Nephron progenitor cell (in vitro differentiated cells): ENCODE results near the gene TSPAN5.

Experiments
- DNase-seq: peaks from one replicate; pipeline ENCODE4 v3.0.0; 2021
- H3K27ac Mint-ChIP-seq: 2 replicates; pipeline ENCODE4 v1.8.0; 2021; ENCODE audit warnings: mild to moderate bottlenecking, moderate library complexity, mixed read lengths
- H3K27me3 Mint-ChIP-seq: 2 replicates; pipeline ENCODE4 v1.8.0; 2021; ENCODE audit warnings: mild to moderate bottlenecking, low read depth, mixed read lengths; ENCODE audit not compliant: poor library complexity
- H3K36me3 Mint-ChIP-seq: 2 replicates; pipeline ENCODE4 v1.8.0; 2021; ENCODE audit warnings: low read depth, mixed read lengths
- H3K4me1 Mint-ChIP-seq: 2 replicates; pipeline ENCODE4 v1.8.0; 2021; ENCODE audit warnings: mixed read lengths
- H3K4me3 Mint-ChIP-seq: 2 replicates; pipeline ENCODE4 v1.8.0; 2021; ENCODE audit warnings: mild to moderate bottlenecking, moderate library complexity, mixed read lengths
- H3K9me3 Mint-ChIP-seq: 2 replicates; pipeline ENCODE4 v1.8.0; 2021; ENCODE audit warnings: mild to moderate bottlenecking, moderate library complexity, mixed read lengths
- CTCF ChIP-seq: fragments of 200-600 bp; sonication (generic); IDR thresholded peaks from 2 replicates; pipeline ENCODE4 v1.5.0; 2021; ENCODE audit warnings: antibody characterized with exemption

The TSPAN5 gene

GRCh38 chr4:98677799-98678198 is 19.4 kb upstream of the TSPAN5 start:
- Mint-ChIP-seq H3K27ac (no peak overlapping the region), H3K27me3 (peaks cover 3% of the 10 kb centered on the region), H3K9me3 (no peaks in the 10 kb centered on the region), H3K4me3 (no peak overlapping the region), H3K4me1 (peaks cover 17% of the 10 kb centered on the region), H3K36me3 (no peaks in the 10 kb centered on the region)
- TF ChIP-seq CTCF: no peak
- DNase-seq: no peak

DNA sequence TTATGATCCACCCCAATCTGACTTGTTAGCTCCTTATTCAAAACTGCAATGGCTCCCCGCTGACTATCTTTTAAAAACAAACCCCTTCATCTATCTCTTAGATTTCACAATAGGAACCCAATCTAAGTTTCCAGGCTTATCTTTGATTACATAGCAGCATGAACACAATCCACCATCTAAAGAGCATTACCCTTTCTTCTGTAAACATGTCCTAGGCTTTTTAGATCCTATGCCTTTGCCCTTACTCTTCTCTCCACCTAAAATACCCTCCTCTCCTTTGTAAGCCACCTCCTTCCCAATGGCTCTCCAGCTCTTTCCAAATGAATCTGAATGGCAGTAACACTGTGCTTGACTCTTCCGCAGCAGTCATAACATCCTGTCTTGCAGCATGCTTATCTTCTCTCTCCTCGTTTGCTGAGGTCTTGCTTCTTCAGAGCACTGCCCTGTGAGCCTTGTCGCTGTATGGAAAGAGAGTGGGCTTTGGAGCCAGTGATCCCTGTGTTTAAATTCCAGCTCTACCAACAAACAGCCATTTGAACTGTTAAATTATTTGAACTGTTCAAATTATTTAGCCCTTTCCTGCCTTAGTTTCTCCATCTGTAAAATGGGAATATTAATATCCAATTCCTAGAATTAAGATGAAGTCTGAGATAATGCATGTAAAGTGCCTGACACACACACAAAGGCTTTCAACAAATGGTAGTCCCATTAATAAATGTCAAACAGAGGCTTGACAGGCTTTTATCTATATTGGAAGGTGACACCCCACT is 16.2 kb upstream of the TSPAN5 start:
- peak overlapping the region; percentile 1 for H3K27ac Mint-ChIP-seq
- H3K9me3 Mint-ChIP-seq: no peaks in the 10 kb centered on the region
- peaks cover 42% of the 10 kb centered on the region for H3K4me1 Mint-ChIP-seq
- no peak for TF ChIP-seq CTCF
- H3K36me3 Mint-ChIP-seq: no peaks in the 10 kb centered on the region
- H3K27me3 Mint-ChIP-seq: peaks cover 3% of the 10 kb centered on the region
- DNase-seq: no peak
- no peak overlapping the region for H3K4me3 Mint-ChIP-seq

DNA sequence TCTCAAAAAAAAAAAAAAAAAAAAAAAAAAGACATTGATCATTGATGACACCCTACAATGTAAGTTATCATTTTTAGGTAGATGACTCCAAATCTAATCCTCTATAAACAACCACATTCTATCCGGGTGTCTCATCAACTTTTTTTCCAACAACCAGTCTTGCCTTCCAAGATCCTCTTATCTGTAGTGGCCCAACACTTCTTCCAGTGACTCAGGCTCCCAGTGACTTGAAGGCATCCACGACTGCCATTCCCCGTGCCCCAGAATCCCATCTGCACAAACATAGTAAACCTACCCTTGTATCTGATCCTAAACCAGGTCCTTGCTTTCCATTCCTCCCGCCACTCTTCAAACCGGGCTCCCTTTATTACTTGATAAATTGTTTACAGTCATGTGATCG is 15.6 kb upstream of the TSPAN5 start:
- H3K36me3 Mint-ChIP-seq: no peaks in the 10 kb centered on the region
- H3K9me3 Mint-ChIP-seq: no peaks in the 10 kb centered on the region
- H3K27me3 Mint-ChIP-seq: peaks cover 3% of the 10 kb centered on the region
- no peak for DNase-seq
- no peak overlapping the region for H3K4me3 Mint-ChIP-seq
- no peak overlapping the region for H3K27ac Mint-ChIP-seq
- no peak for TF ChIP-seq CTCF
- peaks cover 42% of the 10 kb centered on the region for H3K4me1 Mint-ChIP-seq

DNA sequence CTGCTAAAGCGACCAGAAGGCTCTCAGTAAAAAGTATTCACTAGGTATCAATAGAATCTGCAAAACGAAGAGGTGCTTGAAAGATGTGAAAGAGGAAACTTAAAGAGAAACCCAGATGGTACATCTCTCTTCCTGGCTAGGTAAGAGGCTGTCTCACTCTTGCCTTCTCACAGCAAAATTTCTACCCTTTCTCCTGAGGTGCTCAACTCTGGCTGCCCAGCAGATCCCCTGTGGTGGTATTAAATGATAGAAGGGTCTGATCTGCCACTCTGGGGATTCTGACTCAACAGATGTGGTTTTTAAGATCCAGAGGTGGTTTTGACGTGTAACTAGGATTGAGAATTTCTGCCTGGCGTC is 14.9 kb upstream of the TSPAN5 start:
- H3K27ac Mint-ChIP-seq: no peak overlapping the region
- no peak for DNase-seq
- TF ChIP-seq CTCF: no peak
- no peak overlapping the region for H3K4me3 Mint-ChIP-seq
- no peaks in the 10 kb centered on the region for H3K36me3 Mint-ChIP-seq
- H3K27me3 Mint-ChIP-seq: peaks cover 3% of the 10 kb centered on the region
- no peaks in the 10 kb centered on the region for H3K9me3 Mint-ChIP-seq
- peaks cover 42% of the 10 kb centered on the region for H3K4me1 Mint-ChIP-seq

GRCh38 chr4:98672583-98673287 is 14.3 kb upstream of the TSPAN5 start:
- Mint-ChIP-seq H3K27me3 (peaks cover 3% of the 10 kb centered on the region), H3K36me3 (no peaks in the 10 kb centered on the region), H3K4me1 (peaks cover 42% of the 10 kb centered on the region), H3K27ac (peak overlapping the region; percentile 7), H3K4me3 (peak overlapping the region; percentile 42), H3K9me3 (no peaks in the 10 kb centered on the region)
- no peak for DNase-seq
- TF ChIP-seq CTCF: no peak
